GM18526 (cell line): ENCODE measurements around the gene MARCHF6.
A peak's percentile ranks its signal among the peaks of the same experiment; 100 is the strongest.

Experiments used
- POLR2A ChIP-seq: IDR thresholded peaks from 3 replicates; pipeline ENCODE4 v1.6.1; 2011; ENCODE audit not compliant: insufficient read length; ENCODE audit errors: extremely low read depth

The MARCHF6 gene

GRCh38 chr5:10353241-10354047, at the start of gene MARCHF6:
Gene MARCHF6 (plus strand): TSS chr5:10353695. CDS start chr5:10353899, 204 bp downstream.
- peak; percentile 95 for TF ChIP-seq POLR2A

GRCh38 chr5:10303699-10304170, 49.8 kb upstream of the MARCHF6 start:
- no peak for TF ChIP-seq POLR2A

GRCh38 chr5:10304932-10305331, 48.6 kb upstream of the MARCHF6 start:
- no peak for TF ChIP-seq POLR2A

- no peak for TF ChIP-seq POLR2A
These were observed 47.4 kb upstream of the MARCHF6 start for GRCh38 chr5:10306114-10306513.

- no peak for TF ChIP-seq POLR2A
These were observed 46.7 kb upstream of the MARCHF6 start for GRCh38 chr5:10306806-10307205.

GRCh38 chr5:10307206-10308148, 46.0 kb upstream of the MARCHF6 start, which contains the start of gene CMBL:
Gene CMBL (minus strand): TSS chr5:10307902. CDS start chr5:10290762, 17,140 bp downstream.
- TF ChIP-seq POLR2A: no peak

- no peak for TF ChIP-seq POLR2A
These were observed 44.7 kb upstream of the MARCHF6 start for GRCh38 chr5:10308844-10309243.

- no peak for TF ChIP-seq POLR2A
These were observed 43.3 kb upstream of the MARCHF6 start for GRCh38 chr5:10310066-10310779.

GRCh38 chr5:10311595-10312425, 41.7 kb upstream of the MARCHF6 start:
- no peak for TF ChIP-seq POLR2A

- no peak for TF ChIP-seq POLR2A
These were observed 38.3 kb upstream of the MARCHF6 start for GRCh38 chr5:10315201-10315600.

- no peak for TF ChIP-seq POLR2A
These were observed 37.5 kb upstream of the MARCHF6 start for GRCh38 chr5:10315824-10316509.

- TF ChIP-seq POLR2A: no peak
These were observed 35.4 kb upstream of the MARCHF6 start for GRCh38 chr5:10317825-10318682.
